Measurements from ENCODE around the gene ZNF333.

The ZNF333 gene

GRCh38 chr19:14703833-14704232, 14.0 kb downstream of the ZNF333 start:
- H3K36me3 ChIP-seq, result peaks cover 12% of the 10 kb centered on the region

GRCh38 chr19:14704450-14704849, 14.6 kb downstream of the ZNF333 start:
- Histone ChIP-seq H3K36me3 (peaks cover 12% of the 10 kb centered on the region), H3K9me3 (no peaks in the 10 kb centered on the region), H3K4me3 (ENCODE audit: low read depth, low read length) (no peak overlapping the region), H3K27me3 (no peaks in the 10 kb centered on the region), H3K4me1 (no peaks in the 10 kb centered on the region)
- TF ChIP-seq CTCF (IDR thresholded peaks at IDR 0.05; ENCODE audit: low read depth, low read length), result no peak
- no peak for DNase-seq

More at GRCh38 chr19:14703833-14704232, 14.0 kb downstream of the ZNF333 start:
- no peak for TF ChIP-seq CTCF (IDR thresholded peaks at IDR 0.05; ENCODE audit: low read depth, low read length)
- Histone ChIP-seq H3K27me3 (no peaks in the 10 kb centered on the region), H3K9me3 (no peaks in the 10 kb centered on the region), H3K4me3 (ENCODE audit: low read depth, low read length) (no peak overlapping the region), H3K4me1 (no peaks in the 10 kb centered on the region)
- no peak for DNase-seq

GRCh38 chr19:14715841-14716240, 26.0 kb downstream of the ZNF333 start:
- no peaks in the 10 kb centered on the region for H3K27me3 ChIP-seq
- no peak for TF ChIP-seq CTCF (IDR thresholded peaks at IDR 0.05; ENCODE audit: low read depth, low read length)
- H3K9me3 ChIP-seq, result peaks cover 7% of the 10 kb centered on the region
- DNase-seq, result no peak
- H3K4me3 ChIP-seq (ENCODE audit: low read depth, low read length), result no peak overlapping the region
- no peaks in the 10 kb centered on the region for H3K4me1 ChIP-seq
- H3K36me3 ChIP-seq, result peaks cover 14% of the 10 kb centered on the region

DNA sequence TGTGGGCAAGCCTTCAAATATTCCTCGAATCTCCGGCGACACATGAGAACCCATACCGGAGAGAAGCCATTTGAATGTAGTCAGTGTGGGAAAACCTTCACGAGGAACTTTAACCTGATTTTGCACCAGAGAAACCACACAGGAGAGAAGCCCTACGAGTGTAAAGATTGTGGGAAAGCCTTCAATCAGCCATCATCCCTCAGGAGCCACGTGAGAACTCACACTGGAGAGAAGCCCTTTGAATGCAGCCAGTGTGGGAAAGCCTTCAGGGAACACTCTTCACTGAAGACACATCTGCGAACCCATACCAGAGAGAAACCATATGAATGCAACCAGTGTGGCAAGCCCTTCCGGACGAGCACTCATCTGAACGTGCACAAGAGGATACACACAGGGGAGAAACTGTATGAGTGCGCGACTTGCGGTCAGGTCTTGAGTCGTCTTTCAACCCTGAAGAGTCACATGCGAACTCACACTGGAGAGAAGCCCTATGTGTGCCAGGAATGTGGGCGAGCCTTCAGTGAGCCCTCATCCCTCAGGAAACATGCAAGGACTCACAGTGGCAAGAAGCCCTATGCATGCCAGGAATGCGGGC, 28.8 kb downstream of the ZNF333 start:
- H3K9me3 ChIP-seq, result peaks cover 7% of the 10 kb centered on the region
- H3K4me1 ChIP-seq, result no peaks in the 10 kb centered on the region
- no peak for DNase-seq
- no peaks in the 10 kb centered on the region for H3K27me3 ChIP-seq
- no peak overlapping the region for H3K4me3 ChIP-seq (ENCODE audit: low read depth, low read length)
- peaks cover 14% of the 10 kb centered on the region for H3K36me3 ChIP-seq
- TF ChIP-seq CTCF (IDR thresholded peaks at IDR 0.05; ENCODE audit: low read depth, low read length), result no peak

DNA sequence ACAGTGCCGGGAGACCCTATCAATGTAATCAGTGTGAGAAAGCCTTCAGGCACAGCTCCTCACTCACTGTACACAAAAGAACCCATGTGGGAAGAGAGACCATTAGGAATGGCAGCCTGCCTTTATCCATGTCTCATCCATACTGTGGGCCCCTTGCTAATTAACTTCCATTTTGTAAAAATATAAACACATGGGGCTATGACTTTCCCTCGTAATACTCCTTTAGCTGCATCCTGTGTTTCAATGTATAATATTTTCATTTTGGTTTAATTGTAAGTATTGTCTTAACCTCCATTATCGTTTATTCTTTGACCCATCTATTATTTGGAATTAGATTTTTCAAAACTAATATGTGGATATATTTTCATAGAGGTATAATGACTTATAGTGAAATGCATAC, 29.3 kb downstream of the ZNF333 start:
- Histone ChIP-seq H3K9me3 (peaks cover 7% of the 10 kb centered on the region), H3K36me3 (peaks cover 14% of the 10 kb centered on the region), H3K27me3 (no peaks in the 10 kb centered on the region), H3K4me1 (no peaks in the 10 kb centered on the region), H3K4me3 (ENCODE audit: low read depth, low read length) (no peak overlapping the region)
- DNase-seq, result no peak
- no peak for TF ChIP-seq CTCF (IDR thresholded peaks at IDR 0.05; ENCODE audit: low read depth, low read length)

- TF ChIP-seq CTCF (IDR thresholded peaks at IDR 0.05; ENCODE audit: low read depth, low read length), result no peak
- H3K9me3 ChIP-seq, result peaks cover 7% of the 10 kb centered on the region
Measured at GRCh38 chr19:14722127-14722526, 32.3 kb downstream of the ZNF333 start.

More at GRCh38 chr19:14722127-14722526, 32.3 kb downstream of the ZNF333 start:
- Histone ChIP-seq H3K4me1 (no peaks in the 10 kb centered on the region), H3K36me3 (peaks cover 8% of the 10 kb centered on the region), H3K4me3 (ENCODE audit: low read depth, low read length) (no peak overlapping the region), H3K27me3 (no peaks in the 10 kb centered on the region)
- DNase-seq, result no peak

All from BE2C (cell line).